Spleen (tissue), 11 donors: ENCODE data around the gene TMEM163. TPM values are rescaled to one million over a fixed set of nuclear protein-coding genes. Genes with fewer than 3 reads are reported as not detected.

Experiments
- DNase-seq: peaks from one replicate; pipeline ENCODE4 v3.0.0-alpha.2; 2020
- H3K27ac ChIP-seq, 8 donors: fragments of 200-600 bp; sonication (generic) in 7 of 8; 1 replicate in 4 of 8; 2 replicates in 4 of 8; pipeline versions ENCODE4 v1.5.0 to v1.8.0; 2016 to 2021; ENCODE audit warnings: inconsistent platforms in 4 of 8, mild to moderate bottlenecking in 4 of 8, moderate library complexity in 1 of 8
- H3K27me3 ChIP-seq, 7 donors: fragments of 200-600 bp; sonication (generic) in 6 of 7; replicated peaks in 1 of 7; 1 replicate in 4 of 7; 2 replicates in 3 of 7; pipeline versions ENCODE4 v1.5.0 to v1.8.0; 2016 to 2021; ENCODE audit warnings: inconsistent platforms in 3 of 7, mild to moderate bottlenecking in 1 of 7
- H3K36me3 ChIP-seq, 6 donors: fragments of 200-600 bp; sonication (generic) in 5 of 6; 1 replicate in 4 of 6; 2 replicates in 2 of 6; pipeline versions ENCODE4 v1.5.0 to v1.8.0; 2016 to 2021; ENCODE audit warnings: inconsistent platforms in 2 of 6
- H3K4me1 ChIP-seq, 6 donors: fragments of 200-600 bp; sonication (generic) in 5 of 6; 1 replicate in 3 of 6; 2 replicates in 3 of 6; pipeline versions ENCODE4 v1.5.0 to v1.8.0; 2016 to 2021; ENCODE audit warnings: inconsistent platforms in 3 of 6
- H3K4me3 ChIP-seq, 8 donors: fragments of 200-600 bp; sonication (generic) in 7 of 8; 1 replicate in 4 of 8; 2 replicates in 4 of 8; pipeline versions ENCODE4 v1.5.0 to v1.8.0; 2016 to 2021; ENCODE audit warnings: inconsistent platforms in 4 of 8, mild to moderate bottlenecking in 4 of 8, moderate library complexity in 2 of 8
- H3K9me3 ChIP-seq, 8 donors: fragments of 200-600 bp; sonication (generic) in 7 of 8; 1 replicate in 4 of 8; 2 replicates in 4 of 8; pipeline versions ENCODE4 v1.5.0 to v1.8.0; 2016 to 2021; ENCODE audit warnings: inconsistent platforms in 4 of 8
- POLR2A ChIP-seq, 3 donors: fragments of 450-650 bp; IDR thresholded peaks; one replicate each; pipeline ENCODE4 v1.5.1; 2017; ENCODE audit warnings: antibody characterized with exemption in 3 of 3, mild to moderate bottlenecking in 1 of 3
- POLR2AphosphoS5 ChIP-seq, 3 donors: sonication (generic); formaldehyde crosslinking; IDR thresholded peaks; one replicate each; pipeline ENCODE4 v1.5.1; 2017; ENCODE audit warnings: antibody characterized with exemption in 3 of 3
- WGBS, 5 donors: extraction: QIAGEN DNeasy Blood & Tissue Kit in 3 of 5; methylation state at CpG; one replicate each; pipeline versions ENCODE4 v1.1.5 to v1.1.7; 2013 to 2018; 5-methylcytosine and 5-hydroxymethylcytosine counted together
- intact Hi-C: fragments of 100-400 bp; cut with DNase I; formaldehyde crosslinking; loops from one replicate; pipeline ENCODE4 v1.15.0; 2023; ENCODE audit warnings: low total_unique reads
- polyA plus RNA-seq, 3 donors: library from polyadenylated mRNA; stranded (reverse); fragments of 200-250 nt; gene quantifications; one replicate each; pipeline ENCODE4 v1.2.1, GENCODE V29; 2013
- total RNA-seq, 7 donors: library from RNA; depleted of rRNA in 3 of 7; stranded (reverse); fragments of >200 nt in 3 of 7; fragmentation: NEBNext Ultra II Directional in 4 of 7; extraction: Animal tissue kit (Norgen Biotek cat#: 25700) in 4 of 7; gene quantifications; one replicate each; pipeline versions ENCODE4 v1.1.0 to v1.2.1, GENCODE V29; 2016 to 2021
- TF ChIP-seq, protein P1 (sequence below), 11 experiments: fragments of 200-600 bp in 7 of 11; fragments of 450-650 bp in 4 of 11; sonication (generic) in 4 of 11; IDR thresholded peaks in 8 of 11; conservative IDR thresholded peaks in 3 of 11; 1 replicate in 7 of 11; 2 replicates in 4 of 11; pipeline versions ENCODE4 v1.4.0 to v1.8.0; 2016 to 2021; ENCODE audit warnings: antibody characterized with exemption in 11 of 11, inconsistent platforms in 4 of 11, mild to moderate bottlenecking in 1 of 11
- donor health status: healthy with polysubstance abuse.
- donor health status: DM: no; HTN: no; CAD: no; lungs with moderate emphysema.
- donor health status: DM: no; HTN: no; CAD: no.
- donor health status: Bipolar disorder and iron deficiency.
- donor health status: healthy.
- donor health status: DM: no; HTN: no; CAD: no.
- donor health status: DM: yes; HTN: yes; CAD: no.

TMEM163 gene
- total and polyA plus RNA-seq, 10 donors = 2.4 to 12.5 (median 3.7) TPM

GRCh38 chr2:134448650-134449049 lies 270.1 kb downstream of the TMEM163 start:
- Histone ChIP-seq H3K27ac (no peak overlapping the region), H3K9me3 (no peaks in the 10 kb centered on the region), H3K4me3 (no peak overlapping the region), H3K4me1 (peaks cover 0 to 24% (median 7%) of the 10 kb centered on the region in 6 donors), H3K27me3 (no peaks in the 10 kb centered on the region), H3K36me3 (peaks cover 0 to 100% (median 47%) of the 10 kb centered on the region in 6 donors)
- WGBS, 5 donors = 90 to 99% (median 93%) methylated on average over 5 to 6 of the region's 6 CpGs
- TF ChIP-seq POLR2AphosphoS5 (IDR thresholded peaks at IDR 0.05) = peak in 2 of 3 donors; percentile 20 to 28
- TF ChIP-seq POLR2A (IDR thresholded peaks at IDR 0.05) = no peak
- TF ChIP-seq, protein P1, sequence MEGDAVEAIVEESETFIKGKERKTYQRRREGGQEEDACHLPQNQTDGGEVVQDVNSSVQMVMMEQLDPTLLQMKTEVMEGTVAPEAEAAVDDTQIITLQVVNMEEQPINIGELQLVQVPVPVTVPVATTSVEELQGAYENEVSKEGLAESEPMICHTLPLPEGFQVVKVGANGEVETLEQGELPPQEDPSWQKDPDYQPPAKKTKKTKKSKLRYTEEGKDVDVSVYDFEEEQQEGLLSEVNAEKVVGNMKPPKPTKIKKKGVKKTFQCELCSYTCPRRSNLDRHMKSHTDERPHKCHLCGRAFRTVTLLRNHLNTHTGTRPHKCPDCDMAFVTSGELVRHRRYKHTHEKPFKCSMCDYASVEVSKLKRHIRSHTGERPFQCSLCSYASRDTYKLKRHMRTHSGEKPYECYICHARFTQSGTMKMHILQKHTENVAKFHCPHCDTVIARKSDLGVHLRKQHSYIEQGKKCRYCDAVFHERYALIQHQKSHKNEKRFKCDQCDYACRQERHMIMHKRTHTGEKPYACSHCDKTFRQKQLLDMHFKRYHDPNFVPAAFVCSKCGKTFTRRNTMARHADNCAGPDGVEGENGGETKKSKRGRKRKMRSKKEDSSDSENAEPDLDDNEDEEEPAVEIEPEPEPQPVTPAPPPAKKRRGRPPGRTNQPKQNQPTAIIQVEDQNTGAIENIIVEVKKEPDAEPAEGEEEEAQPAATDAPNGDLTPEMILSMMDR (IDR thresholded peaks at IDR 0.05 in 8 of 11, conservative IDR thresholded peaks at IDR 0.05 in 3 of 11) = no peak
- intact Hi-C loops = loop anchor here (10.0 kb wide), 1 partner anchor 564 kb away; no protein-coding TSS in a partner anchor
- peak; percentile 71 for DNase-seq

- H3K36me3 ChIP-seq = peaks cover 0 to 100% (median 52%) of the 10 kb centered on the region in 6 donors
- 77 to 98% (median 92%) methylated on average over 4 of the region's 4 CpGs for WGBS, 5 donors
- DNase-seq = peak; percentile 48
- H3K4me1 ChIP-seq = peaks cover 0 to 24% (median 7%) of the 10 kb centered on the region in 6 donors
- intact Hi-C loops = loop anchor here (10.0 kb wide), 1 partner anchor 563 kb away; no protein-coding TSS in a partner anchor
- no peak overlapping the region for H3K27ac ChIP-seq
- TF ChIP-seq, protein P1 (IDR thresholded peaks at IDR 0.05 in 8 of 11, conservative IDR thresholded peaks at IDR 0.05 in 3 of 11) = no peak
- no peak for TF ChIP-seq POLR2AphosphoS5 (IDR thresholded peaks at IDR 0.05)
- TF ChIP-seq POLR2A (IDR thresholded peaks at IDR 0.05) = no peak
- no peak overlapping the region for H3K4me3 ChIP-seq
- no peaks in the 10 kb centered on the region for H3K27me3 ChIP-seq
- H3K9me3 ChIP-seq = no peaks in the 10 kb centered on the region
Measured at GRCh38 chr2:134447669-134448068, 271.1 kb downstream of the TMEM163 start.

- no peak overlapping the region for H3K27ac ChIP-seq
- intact Hi-C loops = loop anchor here (10.0 kb wide), 1 partner anchor 562 kb away; no protein-coding TSS in a partner anchor
- H3K4me1 ChIP-seq = peaks cover 0 to 24% (median 7%) of the 10 kb centered on the region in 6 donors
- H3K27me3 ChIP-seq = no peaks in the 10 kb centered on the region
- DNase-seq = peak; percentile 59
- no peak overlapping the region for H3K4me3 ChIP-seq
- TF ChIP-seq POLR2AphosphoS5 (IDR thresholded peaks at IDR 0.05) (no peak), POLR2A (IDR thresholded peaks at IDR 0.05) (no peak)
- TF ChIP-seq, protein P1 (IDR thresholded peaks at IDR 0.05 in 8 of 11, conservative IDR thresholded peaks at IDR 0.05 in 3 of 11) = no peak
- 68 to 87% (median 75%) methylated on average over 8 of the region's 8 CpGs for WGBS, 5 donors
- H3K36me3 ChIP-seq = peaks cover 0 to 100% (median 62%) of the 10 kb centered on the region in 6 donors
- no peaks in the 10 kb centered on the region for H3K9me3 ChIP-seq
Measured at GRCh38 chr2:134446383-134447017, 272.3 kb downstream of the TMEM163 start.

GRCh38 chr2:134445985-134446382 lies 272.8 kb downstream of the TMEM163 start:
- H3K27me3 ChIP-seq = no peaks in the 10 kb centered on the region
- no peak overlapping the region for H3K4me3 ChIP-seq
- peaks cover 0 to 100% (median 66%) of the 10 kb centered on the region in 6 donors for H3K36me3 ChIP-seq
- H3K9me3 ChIP-seq = no peaks in the 10 kb centered on the region
- 88 to 93% (median 91%) methylated on average over 6 to 11 of the region's 11 CpGs for WGBS, 5 donors
- no peak overlapping the region for H3K27ac ChIP-seq
- intact Hi-C loops = loop anchor here (10.0 kb wide), 1 partner anchor 561 kb away; no protein-coding TSS in a partner anchor
- TF ChIP-seq, protein P1 (IDR thresholded peaks at IDR 0.05 in 8 of 11, conservative IDR thresholded peaks at IDR 0.05 in 3 of 11) = no peak
- no peak for TF ChIP-seq POLR2A (IDR thresholded peaks at IDR 0.05)
- TF ChIP-seq POLR2AphosphoS5 (IDR thresholded peaks at IDR 0.05) = no peak
- peaks cover 0 to 24% (median 7%) of the 10 kb centered on the region in 6 donors for H3K4me1 ChIP-seq
- peak; percentile 56 for DNase-seq
